Activated B cell treated with CpG ODN at 0.5 μM for 24 hours (primary cell): ENCODE measurements around the gene SLIT3. TPM values are rescaled to one million over a fixed set of nuclear protein-coding genes. Genes with fewer than 3 reads are reported as not detected.

Experiments
- ATAC-seq: fragments of 200-7000 bp; cut with Tn5 transposase; one replicate; pipeline ENCODE4 v1.10.0; 2021; ENCODE audit warnings: low read depth, mild to moderate bottlenecking, moderate library complexity
- CTCF ChIA-PET: fragments of 350-600 bp; sonication (Branson Sonifier 250); formaldehyde crosslinking; loops from one replicate; lab custom pipeline; 2021; ENCODE audit warnings: antibody characterized with exemption; lab: Charles Lee
- POLR2A ChIA-PET: fragments of 350-600 bp; sonication (Branson Sonifier 250); formaldehyde crosslinking; loops from one replicate; lab custom pipeline; 2021; ENCODE audit warnings: antibody characterized with exemption; lab: Charles Lee
- DNase-seq: peaks from one replicate; pipeline ENCODE4 v3.0.0; 2022
- H3K27ac Mint-ChIP-seq: one replicate; pipeline ENCODE4 v1.8.0; 2020; ENCODE audit warnings: mixed read lengths
- H3K27me3 Mint-ChIP-seq: one replicate; pipeline ENCODE4 v1.8.0; 2021; ENCODE audit warnings: mixed read lengths
- H3K36me3 Mint-ChIP-seq: one replicate; pipeline ENCODE4 v1.8.0; 2021; ENCODE audit warnings: low read depth, mixed read lengths
- H3K4me1 Mint-ChIP-seq: one replicate; pipeline ENCODE4 v1.8.0; 2021; ENCODE audit warnings: mixed read lengths
- H3K4me3 Mint-ChIP-seq: one replicate; pipeline ENCODE4 v1.8.0; 2020; ENCODE audit warnings: mild to moderate bottlenecking, mixed read lengths
- H3K9me3 Mint-ChIP-seq: one replicate; pipeline ENCODE4 v1.8.0; 2020; ENCODE audit warnings: mixed read lengths
- intact Hi-C: fragments of 100-400 bp; cut with micrococcal nuclease; formaldehyde crosslinking; loops from one replicate; pipeline ENCODE4 v1.15.1; 2024
- total RNA-seq: library from RNA; stranded (reverse); gene quantifications from 2 replicates; pipeline ENCODE4 v1.2.3, GENCODE V29; 2022
- TF ChIP-seq, protein P1 (sequence below): fragments of 200-600 bp; IDR thresholded peaks from one replicate; pipeline ENCODE4 v1.8.0; 2022; ENCODE audit warnings: antibody characterized with exemption, mild to moderate bottlenecking

SLIT3 gene
- total RNA-seq, 1 donor from 2014 or later: not detected

DNA sequence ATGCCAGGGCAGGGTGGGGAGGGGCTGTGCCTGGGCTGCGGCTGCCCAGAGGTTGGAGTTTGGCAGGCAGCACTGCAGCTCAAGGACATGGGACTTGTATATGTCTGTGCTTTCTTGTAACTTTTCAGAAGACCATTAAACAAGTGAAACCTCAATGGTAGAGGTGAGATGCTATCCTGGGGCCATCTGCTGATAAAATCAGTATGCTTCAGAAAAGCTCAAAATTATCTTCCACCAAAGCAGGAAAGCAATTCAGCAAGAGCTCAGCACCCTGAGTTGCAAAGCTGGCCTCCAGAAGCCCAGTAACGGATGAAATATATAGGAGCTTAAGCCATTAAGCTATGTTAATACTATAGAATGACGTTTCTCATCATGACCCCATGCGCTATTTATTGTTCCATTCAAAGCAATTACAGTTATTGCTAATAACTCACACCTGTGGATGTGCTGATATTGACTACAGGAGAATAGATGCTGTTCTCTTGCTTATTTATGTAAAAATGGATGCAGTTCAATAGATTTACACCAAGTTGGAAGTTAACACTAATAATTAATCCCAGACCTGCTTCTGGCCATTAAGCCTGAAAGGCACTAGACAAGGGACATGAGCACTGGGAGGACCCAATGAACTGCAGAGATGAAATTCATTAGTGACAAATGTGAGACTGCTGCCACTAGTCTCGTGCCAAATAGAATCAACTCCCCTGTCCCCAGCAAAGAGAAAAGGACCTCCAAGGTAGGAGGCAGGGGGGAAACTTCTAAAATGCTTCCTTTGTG is 405.5 kb downstream of the SLIT3 start:
- Mint-ChIP-seq H3K4me1 (no peaks in the 10 kb centered on the region), H3K27me3 (peaks cover 15% of the 10 kb centered on the region), H3K4me3 (no peak overlapping the region), H3K36me3 (no peaks in the 10 kb centered on the region), H3K9me3 (no peaks in the 10 kb centered on the region), H3K27ac (no peak overlapping the region)
- DNase-seq (no peak), ATAC-seq (no peak)
- TF ChIP-seq, protein P1, sequence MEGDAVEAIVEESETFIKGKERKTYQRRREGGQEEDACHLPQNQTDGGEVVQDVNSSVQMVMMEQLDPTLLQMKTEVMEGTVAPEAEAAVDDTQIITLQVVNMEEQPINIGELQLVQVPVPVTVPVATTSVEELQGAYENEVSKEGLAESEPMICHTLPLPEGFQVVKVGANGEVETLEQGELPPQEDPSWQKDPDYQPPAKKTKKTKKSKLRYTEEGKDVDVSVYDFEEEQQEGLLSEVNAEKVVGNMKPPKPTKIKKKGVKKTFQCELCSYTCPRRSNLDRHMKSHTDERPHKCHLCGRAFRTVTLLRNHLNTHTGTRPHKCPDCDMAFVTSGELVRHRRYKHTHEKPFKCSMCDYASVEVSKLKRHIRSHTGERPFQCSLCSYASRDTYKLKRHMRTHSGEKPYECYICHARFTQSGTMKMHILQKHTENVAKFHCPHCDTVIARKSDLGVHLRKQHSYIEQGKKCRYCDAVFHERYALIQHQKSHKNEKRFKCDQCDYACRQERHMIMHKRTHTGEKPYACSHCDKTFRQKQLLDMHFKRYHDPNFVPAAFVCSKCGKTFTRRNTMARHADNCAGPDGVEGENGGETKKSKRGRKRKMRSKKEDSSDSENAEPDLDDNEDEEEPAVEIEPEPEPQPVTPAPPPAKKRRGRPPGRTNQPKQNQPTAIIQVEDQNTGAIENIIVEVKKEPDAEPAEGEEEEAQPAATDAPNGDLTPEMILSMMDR: no peak
- intact Hi-C loops: no loop called here
- POLR2A ChIA-PET: no interaction called here
- CTCF ChIA-PET: no interaction called here

DNA sequence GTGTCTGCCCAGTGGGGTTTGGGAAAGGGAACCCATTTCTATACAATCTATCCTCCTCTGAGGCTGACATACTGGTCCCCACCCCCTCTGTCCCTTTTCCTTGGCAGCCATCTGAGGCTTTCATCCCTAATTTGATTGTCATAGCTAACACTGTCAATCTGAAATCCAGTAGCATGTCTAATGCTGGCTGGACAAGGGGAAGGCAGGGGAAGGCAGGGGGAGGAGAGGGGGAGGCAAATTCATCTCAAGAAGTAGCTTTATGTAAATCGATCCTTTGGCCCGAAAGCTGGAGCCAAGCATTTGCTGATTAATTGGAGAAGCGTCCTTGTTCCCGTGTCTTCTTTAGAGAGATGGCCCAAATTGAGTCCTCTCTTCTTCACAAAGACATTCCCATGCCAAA is 407.7 kb downstream of the SLIT3 start:
- TF ChIP-seq, protein P1: no peak
- Mint-ChIP-seq H3K9me3 (no peaks in the 10 kb centered on the region), H3K27ac (no peak overlapping the region), H3K4me3 (no peak overlapping the region), H3K36me3 (no peaks in the 10 kb centered on the region), H3K4me1 (no peaks in the 10 kb centered on the region), H3K27me3 (peaks cover 21% of the 10 kb centered on the region)
- ATAC-seq (no peak), DNase-seq (no peak)
- POLR2A ChIA-PET: no interaction called here
- CTCF ChIA-PET: no interaction called here
- intact Hi-C loops: no loop called here

DNA sequence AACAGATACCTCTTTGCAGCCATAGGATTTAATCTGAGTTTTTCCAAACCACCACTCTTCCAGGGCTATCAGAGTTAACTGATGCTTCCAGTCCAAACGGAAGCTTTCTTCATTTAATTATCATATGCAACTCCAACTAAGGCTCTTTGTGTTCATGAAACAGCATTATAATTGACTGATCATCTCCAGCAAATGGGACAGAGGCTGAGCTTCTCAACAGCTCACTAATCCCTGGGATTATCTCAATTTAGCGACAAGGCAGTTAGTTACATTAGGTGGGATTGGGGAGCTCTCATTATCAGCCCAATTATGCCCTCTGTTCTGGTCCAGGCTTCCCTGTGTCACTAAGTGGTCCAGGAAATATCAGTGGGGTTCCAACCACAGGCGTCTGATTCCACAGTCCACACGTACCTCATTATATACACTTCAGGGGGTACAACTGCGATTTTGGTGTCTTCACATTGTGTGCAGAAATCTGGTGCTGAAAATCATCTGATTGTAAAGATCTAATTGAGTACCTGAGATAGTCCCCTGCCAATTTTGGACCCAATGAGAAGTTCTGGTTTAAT is 408.2 kb downstream of the SLIT3 start:
- no peaks in the 10 kb centered on the region for H3K36me3 Mint-ChIP-seq
- no peaks in the 10 kb centered on the region for H3K4me1 Mint-ChIP-seq
- H3K9me3 Mint-ChIP-seq: no peaks in the 10 kb centered on the region
- no peak overlapping the region for H3K4me3 Mint-ChIP-seq
- peaks cover 27% of the 10 kb centered on the region for H3K27me3 Mint-ChIP-seq
- DNase-seq (no peak), ATAC-seq (no peak)
- intact Hi-C loops: no loop called here
- CTCF ChIA-PET: no interaction called here
- no peak overlapping the region for H3K27ac Mint-ChIP-seq
- TF ChIP-seq, protein P1: no peak
- POLR2A ChIA-PET: no interaction called here

DNA sequence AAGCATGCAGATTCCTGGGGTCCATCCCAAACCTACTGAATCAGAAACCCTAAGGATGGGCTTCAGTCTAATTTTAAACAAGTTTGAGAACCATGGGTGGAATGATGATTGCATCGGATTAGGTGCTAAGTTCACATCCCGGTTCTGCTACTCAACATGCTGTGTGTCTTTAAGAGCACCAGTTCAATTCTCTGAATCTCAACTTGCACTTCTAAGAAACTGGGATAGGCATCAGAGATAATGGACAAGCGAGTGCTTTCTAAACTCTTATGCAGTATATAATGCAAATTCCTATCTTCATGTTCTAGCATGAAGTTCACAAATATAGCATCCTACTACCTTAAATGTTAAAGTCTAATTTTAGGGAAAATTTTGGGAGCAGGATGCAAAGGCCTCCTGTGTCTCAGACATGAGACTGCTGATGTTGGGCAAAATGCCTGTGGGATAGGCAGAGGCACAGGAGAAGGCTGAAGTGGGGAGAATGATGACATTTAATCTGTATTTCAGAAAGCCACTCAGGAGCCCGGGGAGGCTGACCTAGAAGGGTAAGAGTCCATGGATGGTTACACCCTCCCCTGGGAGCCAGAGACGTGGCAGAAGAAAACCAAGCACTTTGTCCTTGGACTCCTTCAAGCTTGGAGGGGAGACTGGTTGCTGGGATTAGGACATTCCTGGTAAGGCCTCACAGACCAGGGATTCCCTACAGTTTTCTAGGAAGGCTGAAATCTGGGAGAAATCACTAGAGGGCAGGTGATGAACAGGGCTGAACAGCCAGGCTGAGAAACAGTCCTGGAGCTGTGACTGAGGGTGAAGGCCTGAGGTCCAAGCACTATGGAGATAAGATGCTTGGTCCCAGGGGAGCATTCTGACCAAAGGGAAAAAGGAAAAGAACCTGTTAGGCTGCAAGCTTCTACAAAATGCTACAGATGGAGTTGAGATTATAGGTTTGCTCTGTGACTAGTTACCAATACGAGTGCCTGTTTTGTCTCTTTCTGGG is 409.8 kb downstream of the SLIT3 start:
- H3K27ac Mint-ChIP-seq: no peak overlapping the region
- intact Hi-C loops: no loop called here
- H3K36me3 Mint-ChIP-seq: no peaks in the 10 kb centered on the region
- ChIA-PET POLR2A (no interaction called here), CTCF (no interaction called here)
- TF ChIP-seq, protein P1: no peak
- DNase-seq: no peak
- H3K4me1 Mint-ChIP-seq: no peaks in the 10 kb centered on the region
- peaks cover 28% of the 10 kb centered on the region for H3K27me3 Mint-ChIP-seq
- no peaks in the 10 kb centered on the region for H3K9me3 Mint-ChIP-seq
- no peak for ATAC-seq
- H3K4me3 Mint-ChIP-seq: no peak overlapping the region

DNA sequence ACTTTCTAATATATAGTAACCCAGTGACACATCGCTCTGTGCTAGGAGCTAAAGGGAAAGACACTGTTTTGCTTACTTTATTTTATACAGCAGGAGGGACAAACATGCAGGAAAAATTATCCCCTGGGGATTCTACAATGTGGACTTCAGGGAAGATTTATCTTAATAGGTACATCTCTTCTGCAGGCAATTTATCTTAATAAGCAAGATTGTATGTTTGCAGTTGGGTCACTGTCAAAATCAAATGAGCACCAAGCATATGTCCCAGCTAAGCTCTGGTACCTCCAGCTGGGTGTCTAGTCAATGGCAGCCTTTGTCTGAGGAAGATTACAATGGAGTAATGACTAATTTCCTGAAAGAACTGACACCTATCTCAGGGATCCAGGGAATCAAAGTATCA is 411.9 kb downstream of the SLIT3 start:
- Mint-ChIP-seq H3K27ac (no peak overlapping the region), H3K9me3 (no peaks in the 10 kb centered on the region), H3K4me3 (no peak overlapping the region), H3K36me3 (no peaks in the 10 kb centered on the region), H3K27me3 (peaks cover 18% of the 10 kb centered on the region), H3K4me1 (no peaks in the 10 kb centered on the region)
- intact Hi-C loops: no loop called here
- ChIA-PET POLR2A (no interaction called here), CTCF (no interaction called here)
- TF ChIP-seq, protein P1: no peak
- ATAC-seq (no peak), DNase-seq (no peak)
